OCI-M1 (cell line): ENCODE results near the gene AGPAT3.

Experiments
- DNase-seq: peaks from one replicate; lab custom pipeline; 2025; lab: John Stamatoyannopoulos, UW

The AGPAT3 gene

DNA sequence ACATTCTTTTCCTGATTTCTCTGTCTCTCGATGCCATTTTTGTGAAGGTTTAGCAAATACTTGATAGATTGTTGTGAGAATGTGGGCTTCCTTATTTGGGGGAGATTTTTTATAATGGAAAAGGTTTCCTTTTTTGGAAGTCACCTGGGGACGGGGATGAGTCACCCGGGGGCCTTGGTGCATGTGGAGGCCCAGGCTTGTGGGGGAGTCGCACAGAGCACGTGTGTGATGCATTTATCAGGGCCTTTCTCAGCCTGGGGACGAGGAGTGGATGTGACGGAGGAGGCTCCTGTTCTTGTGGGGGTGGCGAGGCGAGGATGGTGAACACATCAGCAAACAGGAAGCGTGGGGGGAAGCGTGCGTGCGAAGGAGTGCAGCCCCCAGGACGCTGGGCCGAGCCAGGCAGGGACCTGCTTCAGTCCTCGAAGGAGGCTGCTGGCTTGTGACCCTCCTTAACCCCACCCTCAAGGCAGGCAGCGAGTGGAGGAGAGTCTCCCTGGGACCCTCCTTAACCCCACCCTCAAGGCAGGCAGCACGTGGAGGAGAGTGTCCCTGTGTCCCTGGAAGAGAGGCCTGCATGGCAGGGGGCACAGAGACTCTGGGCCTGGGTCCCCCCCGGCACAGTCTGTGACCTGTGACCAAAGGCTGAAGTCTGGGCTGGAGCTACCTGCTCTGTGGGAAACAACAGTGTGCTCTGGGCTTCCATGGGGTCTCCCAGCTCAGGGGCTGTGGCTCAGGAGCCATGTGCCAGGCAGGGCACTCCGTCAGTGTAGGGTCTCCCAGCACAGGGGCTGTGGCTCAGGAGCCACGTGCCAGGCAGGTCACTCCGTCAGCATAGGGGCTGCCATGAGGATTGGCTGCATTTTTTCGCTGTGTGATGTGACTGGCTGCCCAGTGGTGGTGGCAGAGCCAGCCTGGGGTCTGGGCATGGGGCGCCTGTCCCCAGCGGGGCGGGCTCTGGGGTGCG, 57.2 kb downstream of the AGPAT3 start:
- DNase-seq: peak; percentile 81

DNA sequence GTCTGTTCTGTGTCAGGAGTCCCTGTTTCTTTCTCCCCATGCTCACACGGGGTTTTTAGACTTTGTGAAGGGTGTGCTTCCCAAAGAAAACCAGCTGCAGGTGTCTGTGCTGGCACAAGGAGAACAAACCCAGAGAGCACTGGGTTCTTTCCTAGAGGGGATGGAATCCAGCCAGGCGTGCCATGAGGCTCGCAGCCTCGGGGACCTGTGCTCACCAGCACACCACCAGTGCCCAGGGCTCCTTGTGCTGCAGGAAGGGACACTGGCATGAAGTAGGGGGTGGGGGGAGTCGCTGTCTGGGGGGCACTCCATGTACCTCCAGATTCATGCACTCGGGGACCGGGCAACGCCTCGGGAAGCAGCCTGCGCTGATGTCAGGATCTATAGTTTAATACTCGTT, 57.9 kb downstream of the AGPAT3 start:
- DNase-seq: no peak

DNA sequence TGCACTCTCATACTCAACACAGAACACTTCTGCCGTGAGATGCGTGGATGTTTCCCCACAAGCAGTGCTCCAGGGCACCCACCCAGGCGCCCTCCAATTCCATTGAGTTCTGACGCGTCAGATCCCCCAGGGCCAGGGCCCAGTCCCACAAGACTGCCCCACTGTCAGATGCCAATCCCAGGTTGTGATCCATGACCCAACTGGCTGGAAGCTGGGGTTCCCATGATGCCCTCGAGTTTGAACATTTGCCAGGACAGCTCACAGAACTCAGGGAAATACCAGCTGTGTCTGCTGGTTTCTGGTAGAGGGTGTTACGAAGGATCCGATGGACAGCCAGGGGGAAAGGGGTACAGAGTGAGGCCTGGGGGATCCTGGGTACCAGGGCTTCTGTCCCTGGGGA, 58.4 kb downstream of the AGPAT3 start:
- DNase-seq: no peak

DNA sequence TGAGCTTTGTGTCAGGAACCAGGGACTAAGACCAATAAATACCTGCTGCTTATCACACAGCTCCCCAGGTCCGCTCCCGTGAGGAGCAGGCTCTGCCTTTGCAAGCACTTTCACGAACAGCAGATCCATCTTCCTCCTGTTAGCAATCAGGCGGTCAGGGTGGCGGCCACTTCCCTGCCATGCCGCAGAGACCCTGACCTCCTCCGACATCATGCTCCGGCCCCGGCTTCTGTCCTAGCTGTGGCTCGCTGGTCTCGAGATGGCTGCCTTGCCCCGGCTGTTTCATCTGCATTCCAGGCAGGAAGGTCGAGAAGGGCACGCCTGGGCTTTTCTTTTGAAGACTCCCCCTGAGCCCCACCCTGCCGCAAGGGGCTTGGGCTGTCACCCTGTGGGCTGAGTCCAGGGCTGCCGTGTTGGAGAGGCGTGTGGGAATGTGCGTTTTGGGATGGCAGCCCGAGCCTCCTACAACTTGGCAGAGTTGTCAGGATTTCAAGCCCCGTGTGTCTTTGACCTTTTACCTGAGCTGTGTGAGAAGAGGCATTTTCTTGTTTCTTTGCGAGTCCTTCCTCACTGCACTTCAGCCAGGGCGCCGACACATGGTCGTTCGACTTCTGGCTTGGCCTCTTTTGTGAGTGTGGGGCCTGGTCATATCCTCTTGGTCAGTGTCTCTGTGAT, 59.5 kb downstream of the AGPAT3 start:
- DNase-seq: no peak

DNA sequence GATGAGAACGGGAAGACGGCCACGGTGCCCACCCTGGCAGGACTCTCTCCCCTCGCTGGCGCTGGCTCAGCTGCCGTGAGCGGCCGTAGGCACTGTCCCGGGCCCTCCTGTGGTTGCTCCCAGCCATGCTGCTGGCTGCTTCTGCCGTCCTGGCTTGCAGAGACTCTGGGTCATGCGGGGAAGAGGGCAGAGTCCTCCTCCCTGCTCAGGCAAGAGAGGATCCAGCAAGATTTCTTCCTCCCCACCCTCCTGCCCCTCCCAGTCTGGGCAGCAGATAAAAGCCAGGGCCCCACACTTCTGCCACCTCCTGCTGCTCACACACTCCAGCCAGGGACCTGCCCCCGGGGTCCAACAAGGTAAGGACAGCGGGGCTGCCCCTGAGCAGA, 60.1 kb downstream of the AGPAT3 start:
- DNase-seq: no peak

DNA sequence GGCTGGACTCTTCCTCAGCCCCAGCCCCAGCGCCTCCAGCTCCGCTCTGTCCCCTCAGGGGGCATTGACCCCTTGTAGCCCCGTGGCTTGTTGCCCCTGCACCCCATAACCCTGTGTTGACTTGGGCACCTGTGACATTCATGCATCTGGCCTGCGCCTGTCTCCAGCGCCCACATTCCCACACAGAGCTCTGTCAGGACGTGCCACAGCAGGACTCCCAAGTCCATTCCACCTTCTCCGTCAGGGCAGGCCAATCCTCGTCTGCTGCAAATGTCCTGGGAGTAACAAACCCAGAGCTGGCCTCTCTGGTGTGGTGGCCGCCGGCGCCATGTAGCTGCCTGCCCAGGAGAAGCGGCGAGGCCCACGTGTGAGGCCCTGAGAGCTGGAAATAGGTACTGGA, 60.6 kb downstream of the AGPAT3 start:
- DNase-seq: no peak

DNA sequence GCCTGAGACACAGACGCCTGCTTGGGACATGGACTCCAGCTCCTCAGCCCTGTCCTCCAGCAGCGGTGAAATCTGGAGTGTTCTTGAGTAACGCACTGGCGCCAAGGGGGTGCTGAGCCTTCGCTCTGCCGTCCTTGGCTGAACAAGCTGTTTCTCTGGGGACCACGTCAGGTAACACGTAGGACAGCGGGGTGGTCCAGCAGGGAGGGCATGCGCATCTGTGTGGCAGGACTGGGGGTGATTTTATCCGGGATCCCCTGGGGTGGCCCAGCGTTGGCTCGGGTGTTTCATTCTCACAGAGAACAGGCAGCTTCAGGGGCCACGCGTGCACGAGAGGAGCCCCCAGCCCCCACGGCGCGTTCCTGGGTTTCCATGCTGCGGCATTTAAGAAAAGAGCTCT, 61.2 kb downstream of the AGPAT3 start:
- no peak for DNase-seq

DNA sequence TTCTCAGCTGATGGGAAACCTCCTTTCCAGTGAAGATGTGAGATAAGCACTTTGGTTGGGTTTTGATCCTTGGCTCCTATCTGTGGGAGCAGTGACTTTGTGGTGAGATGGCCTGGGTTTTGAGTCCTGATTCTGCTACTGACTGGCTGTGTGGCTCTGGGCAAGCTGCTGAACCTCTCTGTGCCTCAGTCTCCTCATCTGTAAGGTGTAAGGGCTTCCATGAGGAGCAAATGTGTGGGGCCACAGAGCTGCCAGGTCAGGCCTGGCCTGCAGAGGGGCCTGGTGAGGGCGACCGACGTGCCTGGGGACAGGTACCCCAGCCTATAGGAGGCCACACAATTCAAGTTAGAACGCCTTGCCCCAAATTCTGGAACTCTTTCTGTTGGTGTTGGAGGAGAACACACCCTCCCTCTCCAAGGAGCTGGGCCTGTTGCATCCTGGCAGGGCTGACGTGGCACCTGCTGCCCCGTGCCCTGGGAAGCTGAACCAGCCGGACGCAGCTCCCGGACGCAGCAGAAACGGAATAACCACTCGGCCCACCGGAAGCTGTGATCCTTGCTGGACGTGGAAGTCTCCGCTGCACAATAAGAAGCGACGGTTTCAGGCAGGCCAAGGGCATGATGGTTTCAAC, 62.7 kb downstream of the AGPAT3 start:
- DNase-seq: no peak

DNA sequence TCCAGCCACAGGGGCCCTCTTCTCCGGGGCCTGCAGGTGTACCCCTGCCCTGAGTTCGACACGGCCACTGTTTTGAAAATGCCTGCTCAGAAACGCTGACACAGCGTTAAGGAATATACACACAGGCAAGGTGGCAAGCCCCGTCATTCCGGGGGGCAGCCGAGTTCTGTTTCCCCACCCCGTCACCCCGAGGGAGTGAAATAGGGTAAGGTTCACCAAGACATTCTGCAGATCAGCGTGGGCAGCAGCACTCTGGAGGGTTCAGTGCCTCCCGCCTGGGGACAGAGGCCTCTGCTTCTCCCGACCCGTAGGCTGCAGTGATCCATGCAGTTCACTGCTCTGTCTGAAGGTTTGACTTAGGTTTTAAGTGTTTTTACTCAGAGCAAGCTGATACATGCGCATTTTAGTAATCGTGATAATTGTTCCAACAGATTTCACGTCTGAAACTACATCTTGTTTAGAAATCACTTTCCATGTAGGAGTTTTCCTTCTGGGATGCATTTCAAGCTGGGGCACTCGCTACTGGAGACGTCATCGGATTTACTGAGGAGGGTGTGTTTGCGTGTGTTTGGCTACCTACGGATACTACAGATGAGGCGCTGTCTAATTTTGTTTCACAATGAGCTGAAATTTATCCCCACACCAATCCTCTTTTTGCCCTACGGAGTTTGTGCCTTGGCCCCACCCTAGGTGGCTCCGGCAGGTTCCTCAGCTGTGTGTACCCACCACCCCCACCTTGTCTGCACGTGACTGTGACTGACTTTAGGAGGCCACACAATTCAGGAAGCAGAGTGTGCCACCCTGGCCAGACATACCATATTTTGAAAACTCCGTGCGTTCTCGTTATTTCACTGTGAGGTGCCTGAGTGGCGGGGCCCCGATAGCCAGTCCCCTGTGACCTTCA, 63.5 kb downstream of the AGPAT3 start:
- DNase-seq: no peak

DNA sequence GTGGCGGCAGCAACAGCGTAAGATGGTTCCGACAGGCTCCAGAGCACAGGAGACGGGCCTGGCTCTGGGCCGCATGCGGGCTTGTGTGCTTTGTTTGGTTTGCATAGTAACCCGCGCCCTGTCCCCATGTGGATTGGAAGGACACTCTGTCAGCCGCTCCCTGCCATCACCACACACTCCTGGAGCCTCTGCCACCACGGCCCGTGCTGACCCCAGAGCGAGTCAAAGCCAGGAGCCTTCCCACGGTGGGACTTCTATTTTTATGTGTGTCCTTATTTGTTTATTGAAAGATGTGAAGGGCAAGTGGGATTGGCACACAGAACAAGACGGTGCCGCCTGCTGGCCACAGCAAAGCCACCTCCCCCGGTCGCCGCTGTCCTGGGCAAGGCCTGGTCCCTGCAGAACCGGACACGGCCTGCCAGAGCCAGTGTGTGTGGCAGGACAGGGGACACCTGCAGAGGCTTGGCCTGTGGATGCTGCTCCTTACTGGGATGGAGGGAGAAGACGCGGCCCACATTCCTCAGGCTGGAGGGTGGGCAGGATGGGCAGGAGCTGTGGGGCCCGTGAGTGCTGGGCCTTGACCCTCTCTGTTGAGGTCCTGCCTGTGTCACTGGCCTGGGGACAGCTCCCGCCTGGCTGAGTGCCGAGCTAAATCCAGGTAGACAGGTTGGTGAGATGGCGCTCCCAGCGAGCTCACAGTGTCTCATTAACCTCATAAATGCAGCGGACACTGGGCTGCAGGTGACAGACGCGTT, 64.4 kb downstream of the AGPAT3 start:
- no peak for DNase-seq

DNA sequence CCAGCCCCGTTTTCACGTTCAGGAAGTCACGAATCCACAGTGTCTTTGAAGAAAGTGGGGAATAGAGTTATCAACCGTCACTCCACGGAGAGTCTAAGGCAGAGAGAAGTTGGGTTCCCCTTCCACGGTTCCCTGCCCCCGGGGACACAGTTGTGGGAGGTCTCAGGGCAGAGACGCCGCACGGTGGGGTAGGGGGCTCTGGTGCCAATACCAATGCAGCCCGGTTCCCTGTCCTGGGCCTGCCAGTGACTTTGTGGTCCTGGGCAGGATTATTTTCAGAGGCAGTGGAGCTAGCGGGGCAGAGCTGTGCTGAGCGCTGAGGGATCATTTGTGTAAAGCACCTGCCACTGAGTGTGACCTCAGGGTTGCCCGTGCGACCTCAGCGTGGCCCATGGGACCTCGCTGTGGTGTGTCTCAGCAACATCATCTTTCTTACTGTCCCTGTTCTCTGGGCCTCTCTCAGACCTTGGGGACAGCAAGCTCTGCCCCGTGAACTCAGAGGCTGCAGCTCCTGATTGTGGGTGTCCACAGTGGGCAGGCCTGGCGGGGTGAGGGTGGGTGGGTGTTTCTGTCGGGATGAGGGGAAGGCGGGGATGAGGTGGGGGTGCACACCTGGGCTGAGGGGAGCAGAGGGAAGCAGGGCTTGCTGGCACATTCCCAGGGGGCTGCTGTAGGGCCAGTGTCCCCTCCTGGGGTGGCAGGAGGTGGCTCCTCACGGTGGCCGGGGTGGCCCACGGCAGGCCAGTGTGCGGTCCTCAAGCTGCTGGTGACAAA, 65.2 kb downstream of the AGPAT3 start:
- DNase-seq: no peak

DNA sequence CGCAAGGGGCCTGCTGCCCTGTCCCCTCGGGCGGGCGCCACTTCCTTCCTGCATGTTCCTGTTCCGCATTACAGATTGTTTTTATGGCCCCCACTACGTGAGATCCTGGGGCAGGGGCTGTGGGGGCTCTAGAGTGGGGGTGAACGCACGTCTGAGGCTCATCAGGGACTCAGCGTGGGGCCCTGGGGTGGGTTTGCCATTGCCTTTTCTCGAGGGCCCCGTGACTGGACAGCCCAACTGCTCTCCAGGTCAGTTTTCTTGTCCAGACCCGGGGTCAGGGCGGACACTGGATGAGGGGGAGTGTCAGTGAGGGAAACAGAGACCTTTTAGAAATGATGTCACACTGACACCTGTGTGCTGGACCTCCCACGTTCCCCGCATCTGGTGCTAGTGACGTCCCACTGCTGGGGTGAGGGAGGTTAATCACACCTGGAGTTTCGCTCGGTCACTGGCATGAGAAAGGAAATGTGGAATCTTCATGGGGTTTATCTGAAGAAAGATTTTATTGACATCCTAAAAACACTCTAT, 65.9 kb downstream of the AGPAT3 start:
- no peak for DNase-seq

DNA sequence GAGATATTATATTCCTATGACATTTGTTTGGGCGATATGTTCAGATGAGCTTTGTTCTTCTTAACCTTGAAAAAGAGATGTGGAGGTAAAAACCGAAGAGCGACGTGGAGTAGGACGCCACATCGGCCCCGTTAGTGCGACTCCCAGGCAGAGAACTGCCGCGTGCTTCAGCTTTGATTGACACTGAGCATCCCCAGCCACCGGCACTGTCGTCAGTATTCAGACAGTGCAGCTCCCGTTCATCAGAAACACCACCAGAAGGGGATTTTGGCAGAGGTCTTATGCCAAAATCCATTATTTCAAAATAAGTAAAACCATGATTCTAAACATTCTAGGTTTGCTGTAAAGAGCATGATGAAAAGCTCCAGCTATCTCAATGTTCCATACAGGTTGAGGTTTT, 66.5 kb downstream of the AGPAT3 start:
- no peak for DNase-seq

DNA sequence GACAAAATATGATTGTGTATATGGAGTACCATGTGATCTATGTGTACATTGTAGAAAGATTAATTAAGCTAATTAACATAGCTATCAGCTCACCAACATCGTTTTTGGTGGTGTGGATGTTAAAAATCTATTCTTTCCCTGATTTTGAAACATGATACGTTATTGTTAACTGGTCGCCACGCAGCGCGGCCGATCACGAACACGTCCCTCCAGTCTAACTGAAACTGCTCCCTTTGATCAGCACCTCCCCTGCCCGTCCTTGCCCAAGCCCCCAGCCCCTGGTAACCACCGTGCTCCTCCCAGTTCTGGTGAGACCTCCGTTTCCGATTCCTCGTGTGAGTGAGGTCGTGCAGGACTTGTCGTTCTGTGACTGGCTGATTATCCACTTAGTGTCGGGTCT, 67.0 kb downstream of the AGPAT3 start:
- no peak for DNase-seq

DNA sequence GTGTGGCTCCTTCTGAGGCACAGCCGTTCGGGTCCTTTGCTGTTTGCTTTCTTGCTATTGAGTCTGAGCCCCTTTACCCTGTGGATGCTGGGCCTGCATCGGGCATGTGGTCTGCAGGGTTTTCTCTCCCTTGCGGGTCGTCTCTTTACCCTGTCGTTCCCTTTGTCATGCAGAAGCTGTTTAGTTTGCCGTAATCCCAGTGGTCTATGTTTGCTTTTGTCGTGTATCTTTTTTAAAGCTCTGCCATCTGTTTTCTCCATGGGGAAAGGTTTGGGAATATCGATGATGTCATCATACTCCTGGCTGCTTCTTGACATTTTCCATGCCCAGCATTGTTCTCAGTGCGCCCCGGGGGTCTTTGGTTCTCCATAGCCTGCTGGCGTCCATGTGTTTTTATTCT, 68.2 kb downstream of the AGPAT3 start:
- DNase-seq: no peak

DNA sequence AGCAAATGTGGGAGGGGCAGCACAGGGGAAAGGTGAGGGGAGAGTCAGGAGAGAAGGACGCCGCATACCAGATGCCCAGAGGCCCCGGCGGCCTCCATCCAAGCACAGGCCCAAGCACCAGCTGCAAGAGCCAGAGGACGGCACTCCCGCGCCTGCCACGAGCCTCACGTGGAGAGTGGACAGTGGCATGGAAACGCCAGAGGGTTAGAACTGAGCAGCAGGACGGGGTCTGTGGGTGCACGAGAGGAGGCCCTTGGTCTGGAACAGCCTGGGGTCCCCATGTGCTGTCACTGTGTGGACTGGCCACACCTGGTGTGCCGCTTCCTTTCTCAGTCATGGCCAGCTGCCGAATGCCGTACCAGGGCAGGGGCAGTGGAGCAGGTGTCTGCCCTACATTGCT, 68.7 kb downstream of the AGPAT3 start:
- no peak for DNase-seq

DNA sequence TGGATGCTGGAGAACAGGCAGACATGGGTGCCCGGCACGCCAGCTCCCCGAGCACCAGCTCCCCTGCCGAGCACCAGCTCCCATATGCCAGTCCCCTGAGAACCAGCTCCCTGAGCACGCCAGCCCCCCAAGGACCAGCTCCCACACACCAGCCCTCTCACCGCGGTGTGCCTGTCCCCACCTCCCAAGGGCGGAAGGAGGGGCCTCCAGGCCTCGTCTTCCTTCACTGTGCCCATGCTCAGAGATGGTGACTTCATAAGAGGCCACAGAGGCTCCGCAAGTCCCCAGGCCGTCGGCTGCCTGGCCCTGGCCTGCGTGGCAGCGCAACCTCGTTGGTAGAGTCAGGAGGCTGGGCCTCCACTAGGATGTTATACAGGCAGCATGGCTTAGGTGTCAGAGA, 69.1 kb downstream of the AGPAT3 start:
- no peak for DNase-seq

DNA sequence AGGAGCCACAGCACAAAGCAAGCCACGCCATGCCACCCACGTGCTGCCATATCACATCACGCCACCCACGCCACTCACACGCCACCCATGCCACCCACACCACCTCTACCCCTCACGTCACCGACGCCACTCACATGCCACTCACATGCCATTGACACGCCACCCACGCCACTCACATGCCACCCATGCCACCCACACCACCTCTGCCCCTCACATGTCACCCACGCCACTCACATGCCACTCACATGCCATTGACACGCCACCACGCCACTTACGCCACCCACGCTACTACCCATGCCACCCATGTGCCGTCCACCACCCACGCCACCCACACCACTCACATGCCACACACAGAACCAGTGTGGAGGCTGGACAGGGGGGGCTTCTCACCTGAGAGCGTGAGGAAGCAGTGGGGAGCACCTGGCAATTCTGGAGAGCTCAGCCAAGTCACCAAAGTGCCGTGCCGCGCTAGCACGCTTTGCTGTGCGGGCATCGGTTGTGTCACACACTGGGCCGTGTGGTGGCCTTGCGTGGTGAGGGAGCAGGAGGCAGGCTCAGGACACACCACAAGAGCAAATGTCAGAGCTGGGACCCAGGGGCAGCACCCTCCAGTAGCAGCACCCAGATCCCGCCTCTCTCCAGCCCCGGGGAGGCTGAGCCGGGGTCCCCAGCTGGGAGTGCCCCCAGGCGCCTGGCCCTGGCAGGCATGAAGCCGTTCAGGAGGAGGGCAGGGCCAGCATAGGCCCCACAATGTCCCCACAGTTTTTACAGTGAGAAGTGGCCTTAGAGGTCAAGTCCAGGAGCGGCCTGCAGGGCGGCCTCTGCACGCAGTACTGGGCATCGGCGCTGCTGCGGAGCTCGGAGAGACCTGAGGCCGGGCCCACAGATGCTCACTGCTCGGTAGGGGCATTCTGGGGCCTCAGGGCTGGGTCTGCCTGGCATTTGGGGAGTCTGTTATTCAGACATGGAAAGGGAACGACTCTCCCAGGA, 70.0 kb downstream of the AGPAT3 start:
- no peak for DNase-seq

DNA sequence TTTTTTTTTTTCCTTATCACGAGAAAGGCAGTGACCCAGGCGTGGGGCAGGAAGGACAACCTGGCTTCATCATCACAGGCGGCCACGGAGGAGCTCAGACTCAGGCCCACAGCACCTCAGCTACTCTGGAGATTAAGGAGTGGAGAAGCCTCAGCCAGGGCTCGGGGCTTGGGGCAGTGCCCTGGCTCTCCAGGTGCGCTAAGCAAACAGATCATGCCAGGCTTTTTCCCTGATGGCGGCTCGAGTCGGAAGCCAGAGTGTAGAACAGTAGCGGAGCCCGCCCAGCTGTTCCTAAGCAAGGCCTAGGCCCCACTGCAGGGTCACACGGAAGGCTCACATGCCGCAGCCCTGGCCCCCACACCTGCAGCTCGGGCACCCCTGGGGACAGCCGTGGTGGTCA, 70.7 kb downstream of the AGPAT3 start:
- DNase-seq: no peak
